ENCODE data around the gene PROX1. TPM values are rescaled to one million over a fixed set of nuclear protein-coding genes. Genes with fewer than 3 reads are reported as not detected.

PROX1 gene
- total RNA-seq, 1 experiment from 2014 or later, result 0.40 TPM

- Mint-ChIP-seq H3K27ac (ENCODE audit: unreplicated experiment) (no peak overlapping the region), H3K27me3 (ENCODE audit: unreplicated experiment) (peaks cover 21% of the 10 kb centered on the region), H3K4me3 (ENCODE audit: low read depth, unreplicated experiment) (no peak overlapping the region), H3K9me3 (ENCODE audit: low read depth, unreplicated experiment) (no peaks in the 10 kb centered on the region), H3K36me3 (ENCODE audit: insufficient read depth, unreplicated experiment) (no peaks in the 10 kb centered on the region), H3K4me1 (ENCODE audit: low read depth, unreplicated experiment) (no peaks in the 10 kb centered on the region)
- intact Hi-C loops (cut with micrococcal nuclease; ENCODE audit: unreplicated experiment), result no loop called here
- CTCF ChIA-PET, result interaction anchor here (0.7 kb wide), 1 partner anchor 26 kb away, joined by 4 read pairs; no protein-coding TSS in a partner anchor
- DNase-seq, result no peak
- no TSS peak for BruUV-seq (replicated peaks)
- no peak for TF ChIP-seq CTCF (IDR thresholded peaks at IDR 0.05; ENCODE audit: unreplicated experiment)
These were observed 20.6 kb downstream of the PROX1 start for GRCh38 chr1:214008347-214008746.

- H3K27ac Mint-ChIP-seq (ENCODE audit: unreplicated experiment), result no peak overlapping the region
- no peaks in the 10 kb centered on the region for H3K9me3 Mint-ChIP-seq (ENCODE audit: low read depth, unreplicated experiment)
- no peak for TF ChIP-seq CTCF (IDR thresholded peaks at IDR 0.05; ENCODE audit: unreplicated experiment)
- intact Hi-C loops (cut with micrococcal nuclease; ENCODE audit: unreplicated experiment), result no loop called here
- peaks cover 26% of the 10 kb centered on the region for H3K27me3 Mint-ChIP-seq (ENCODE audit: unreplicated experiment)
- H3K4me3 Mint-ChIP-seq (ENCODE audit: low read depth, unreplicated experiment), result no peak overlapping the region
- no peaks in the 10 kb centered on the region for H3K4me1 Mint-ChIP-seq (ENCODE audit: low read depth, unreplicated experiment)
- no peak for DNase-seq
- no TSS peak for BruUV-seq (replicated peaks)
- H3K36me3 Mint-ChIP-seq (ENCODE audit: insufficient read depth, unreplicated experiment), result no peaks in the 10 kb centered on the region
- CTCF ChIA-PET, result no interaction called here
These were observed 21.1 kb downstream of the PROX1 start for GRCh38 chr1:214008791-214009422.

- Mint-ChIP-seq H3K27ac (ENCODE audit: unreplicated experiment) (no peak overlapping the region), H3K4me1 (ENCODE audit: low read depth, unreplicated experiment) (no peaks in the 10 kb centered on the region), H3K27me3 (ENCODE audit: unreplicated experiment) (peaks cover 33% of the 10 kb centered on the region), H3K9me3 (ENCODE audit: low read depth, unreplicated experiment) (no peaks in the 10 kb centered on the region), H3K36me3 (ENCODE audit: insufficient read depth, unreplicated experiment) (no peaks in the 10 kb centered on the region), H3K4me3 (ENCODE audit: low read depth, unreplicated experiment) (no peak overlapping the region)
- BruUV-seq (replicated peaks), result no TSS peak
- DNase-seq, result no peak
- CTCF ChIA-PET, result no interaction called here
- intact Hi-C loops (cut with micrococcal nuclease; ENCODE audit: unreplicated experiment), result no loop called here
- no peak for TF ChIP-seq CTCF (IDR thresholded peaks at IDR 0.05; ENCODE audit: unreplicated experiment)
These were observed 21.8 kb downstream of the PROX1 start for GRCh38 chr1:214009423-214010196.

- TF ChIP-seq CTCF (IDR thresholded peaks at IDR 0.05; ENCODE audit: unreplicated experiment), result no peak
- DNase-seq, result no peak
- Mint-ChIP-seq H3K27ac (ENCODE audit: unreplicated experiment) (no peak overlapping the region), H3K27me3 (ENCODE audit: unreplicated experiment) (peaks cover 39% of the 10 kb centered on the region), H3K4me1 (ENCODE audit: low read depth, unreplicated experiment) (no peaks in the 10 kb centered on the region), H3K4me3 (ENCODE audit: low read depth, unreplicated experiment) (no peak overlapping the region), H3K36me3 (ENCODE audit: insufficient read depth, unreplicated experiment) (no peaks in the 10 kb centered on the region), H3K9me3 (ENCODE audit: low read depth, unreplicated experiment) (no peaks in the 10 kb centered on the region)
- intact Hi-C loops (cut with micrococcal nuclease; ENCODE audit: unreplicated experiment), result no loop called here
- CTCF ChIA-PET, result no interaction called here
- no TSS peak for BruUV-seq (replicated peaks)
These were observed 22.4 kb downstream of the PROX1 start for GRCh38 chr1:214010197-214010573.
